HepG2 (cell line): ENCODE data around the gene CCDC117. TPM values are rescaled to one million over a fixed set of nuclear protein-coding genes. Genes with fewer than 3 reads are reported as not detected.

Source experiments
- AHR ChIP-seq: IDR thresholded peaks from 2 replicates; pipeline ENCODE4 v1.6.1; 2018; ENCODE audit warnings: missing genetic modification reagents, missing compliant biosample characterization
- DNMT3B ChIP-seq: conservative IDR thresholded peaks from 2 replicates; pipeline ENCODE4 v1.6.1; 2016; ENCODE audit warnings: missing biosample characterization, control low read depth
- EED ChIP-seq: sonication (generic); formaldehyde crosslinking; IDR thresholded peaks from 2 replicates; pipeline ENCODE4 v1.5.0; 2020; ENCODE audit warnings: mild to moderate bottlenecking, missing genetic modification reagents
- FLYWCH1 ChIP-seq: sonication (generic); formaldehyde crosslinking; IDR thresholded peaks from 2 replicates; pipeline ENCODE4 v1.8.1; 2023; ENCODE audit warnings: mild to moderate bottlenecking, missing genetic modification reagents
- GATAD2A ChIP-seq: IDR thresholded peaks from 2 replicates; pipeline ENCODE4 v1.6.1; 2016
- KAT2B ChIP-seq: fragments of 150-350 bp; IDR thresholded peaks from 2 replicates; pipeline ENCODE4 v1.6.1; 2014; ENCODE audit warnings: low read depth, low read length, borderline replicate concordance
- MAFK ChIP-seq, 2 experiments: IDR thresholded peaks in 1 of 2; conservative IDR thresholded peaks in 1 of 2; 2 replicates each; pipeline ENCODE4 v1.6.1; 2011; ENCODE audit warnings: improper control_type of control experiment in 2 of 2, low read length in 2 of 2
- MEIS2 ChIP-seq: sonication (generic); formaldehyde crosslinking; IDR thresholded peaks from 2 replicates; pipeline ENCODE4 v1.9.0; 2021; ENCODE audit warnings: mild to moderate bottlenecking, missing genetic modification reagents
- NR1H2 ChIP-seq: sonication (generic); formaldehyde crosslinking; IDR thresholded peaks from 2 replicates; pipeline ENCODE4 v1.8.1; 2022; ENCODE audit warnings: low read depth, missing genetic modification reagents, borderline replicate concordance
- POLR2G ChIP-seq: fragments of 200-400 bp; formaldehyde crosslinking; IDR thresholded peaks from 2 replicates; pipeline ENCODE4 v1.6.1; 2018; ENCODE audit warnings: mild to moderate bottlenecking, low read depth, low read length, moderate library complexity
- TOE1 ChIP-seq: sonication (generic); formaldehyde crosslinking; IDR thresholded peaks from 2 replicates; pipeline ENCODE4 v1.4.0; 2020; ENCODE audit warnings: mild to moderate bottlenecking, missing genetic modification reagents
- ZBTB40 ChIP-seq, 2 experiments: fragments of 450-650 bp in 1 of 2; sonication (generic) in 1 of 2; formaldehyde crosslinking in 1 of 2; IDR thresholded peaks; 2 replicates each; pipeline versions ENCODE4 v1.6.1 to v1.8.0; 2016 to 2022; ENCODE audit warnings: antibody characterized with exemption in 1 of 2, mild to moderate bottlenecking in 1 of 2, missing genetic modification reagents in 1 of 2
- ZFP37 ChIP-seq: sonication (generic); formaldehyde crosslinking; IDR thresholded peaks from 2 replicates; pipeline ENCODE4 v1.4.0; 2020; ENCODE audit warnings: missing genetic modification reagents, borderline replicate concordance
- ZFP90 ChIP-seq: sonication (generic); formaldehyde crosslinking; IDR thresholded peaks from 2 replicates; pipeline ENCODE4 v1.8.0; 2022; ENCODE audit warnings: missing genetic modification reagents, mild to moderate bottlenecking, inconsistent platforms, borderline replicate concordance
- ZNF138 ChIP-seq: sonication (generic); formaldehyde crosslinking; IDR thresholded peaks from 2 replicates; pipeline ENCODE4 v1.5.0; 2020; ENCODE audit warnings: mild to moderate bottlenecking, low read depth, missing genetic modification reagents
- ZNF354B ChIP-seq: sonication (generic); formaldehyde crosslinking; IDR thresholded peaks from 2 replicates; pipeline ENCODE4 v1.8.0; 2022; ENCODE audit warnings: mild to moderate bottlenecking, missing genetic modification reagents
- ZNF557 ChIP-seq: sonication (generic); formaldehyde crosslinking; IDR thresholded peaks from 2 replicates; pipeline ENCODE4 v1.4.0; 2020; ENCODE audit warnings: missing genetic modification reagents
- ZNF639 ChIP-seq: conservative IDR thresholded peaks from 2 replicates; pipeline ENCODE4 v1.6.1; 2018; ENCODE audit warnings: missing genetic modification reagents
- polyA plus RNA-seq, 8 experiments: library from polyadenylated mRNA; depleted of rRNA in 3 of 8; stranded (reverse) in 7 of 8; unstranded in 1 of 8; fragments of >200 nt; fragmentation: Illumina TruSeq in 4 of 8; extraction: Trizol in 4 of 8; gene quantifications; 2 replicates each; pipeline versions ENCODE4 v1.2.1 to v1.2.3, GENCODE V29; 2011 to 2016; ENCODE audit warnings: low read depth in 4 of 8, missing spikeins in 1 of 8, mixed read lengths in 1 of 8; ENCODE audit not compliant: insufficient read depth in 1 of 8
- total RNA-seq, 5 experiments: library from RNA; depleted of rRNA; stranded (reverse); fragments of >200 nt; fragmentation: Illumina TruSeq; extraction: Trizol; gene quantifications; 2 replicates each; pipeline ENCODE4 v1.2.3, GENCODE V29; 2016; ENCODE audit warnings: low read depth in 1 of 5
- TF ChIP-seq, protein P1 (sequence below): sonication (generic); formaldehyde crosslinking; IDR thresholded peaks from 2 replicates; pipeline ENCODE4 v1.5.0; 2020; ENCODE audit warnings: missing genetic modification reagents

The CCDC117 gene
- total and polyA plus RNA-seq, 2 of the 13 experiments (the other 11 are each of a cell fraction or from before 2014, with no cell fraction given), result 12.6 to 34.2 TPM

GRCh38 chr22:28819253-28820096 is 47.0 kb downstream of the CCDC117 start (continued):
- TF ChIP-seq ZNF639 (CRISPR knock-in tag), result no peak
- TF ChIP-seq ZBTB40 (IDR thresholded peaks at IDR 0.05), result no peak
- 0 out of 2 replicates have a peak, but pooled peaks have one; percentile 12 for TF ChIP-seq ZBTB40 (CRISPR knock-in tag; IDR thresholded peaks at IDR 0.05)
- no peak for TF ChIP-seq TOE1 (CRISPR knock-in tag)
- peak; percentile 62 for TF ChIP-seq POLR2G
- TF ChIP-seq, protein P1, sequence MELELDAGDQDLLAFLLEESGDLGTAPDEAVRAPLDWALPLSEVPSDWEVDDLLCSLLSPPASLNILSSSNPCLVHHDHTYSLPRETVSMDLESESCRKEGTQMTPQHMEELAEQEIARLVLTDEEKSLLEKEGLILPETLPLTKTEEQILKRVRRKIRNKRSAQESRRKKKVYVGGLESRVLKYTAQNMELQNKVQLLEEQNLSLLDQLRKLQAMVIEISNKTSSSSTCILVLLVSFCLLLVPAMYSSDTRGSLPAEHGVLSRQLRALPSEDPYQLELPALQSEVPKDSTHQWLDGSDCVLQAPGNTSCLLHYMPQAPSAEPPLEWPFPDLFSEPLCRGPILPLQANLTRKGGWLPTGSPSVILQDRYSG (CRISPR knock-in tag), result no peak
- TF ChIP-seq KAT2B, result no peak
- no peak for TF ChIP-seq EED (CRISPR knock-in tag)
- no peak for TF ChIP-seq MAFK (conservative IDR thresholded peaks at IDR 0.05 in 1 of 2, IDR thresholded peaks at IDR 0.05 in 1 of 2; ENCODE audit: low read length in 2 of 2)
- TF ChIP-seq ZNF354B (CRISPR knock-in tag), result no peak
- TF ChIP-seq GATAD2A (CRISPR knock-in tag), result peak; percentile 96
- no peak for TF ChIP-seq ZFP90 (CRISPR knock-in tag)
- TF ChIP-seq AHR (CRISPR knock-in tag), result no peak
- TF ChIP-seq ZNF138 (CRISPR knock-in tag), result no peak
- TF ChIP-seq NR1H2, result no peak
- no peak for TF ChIP-seq FLYWCH1 (CRISPR knock-in tag)
- no peak for TF ChIP-seq ZNF557 (CRISPR knock-in tag)
- TF ChIP-seq DNMT3B (CRISPR knock-in tag), result no peak
- 0 out of 2 replicates have a peak, but pooled peaks have one; percentile 63 for TF ChIP-seq MEIS2 (CRISPR knock-in tag)
- no peak for TF ChIP-seq ZFP37
